A549 treated with dexamethasone at 1 μM for 4 hours (cell line): ENCODE data around the gene LRRC37A2. TPM values are rescaled to one million over a fixed set of nuclear protein-coding genes. Genes with fewer than 3 reads are reported as not detected.

Experiments
- total RNA-seq: library from RNA; stranded (reverse); fragments of 200-300 nt; extraction: Qiagen RNA extraction; gene quantifications from 5 replicates; pipeline ENCODE4 v1.2.3, GENCODE V29; 2022

Gene LRRC37A2
- total RNA-seq: 3.6 to 5.0 TPM (median 4.4 TPM) in 5 replicates

DNA sequence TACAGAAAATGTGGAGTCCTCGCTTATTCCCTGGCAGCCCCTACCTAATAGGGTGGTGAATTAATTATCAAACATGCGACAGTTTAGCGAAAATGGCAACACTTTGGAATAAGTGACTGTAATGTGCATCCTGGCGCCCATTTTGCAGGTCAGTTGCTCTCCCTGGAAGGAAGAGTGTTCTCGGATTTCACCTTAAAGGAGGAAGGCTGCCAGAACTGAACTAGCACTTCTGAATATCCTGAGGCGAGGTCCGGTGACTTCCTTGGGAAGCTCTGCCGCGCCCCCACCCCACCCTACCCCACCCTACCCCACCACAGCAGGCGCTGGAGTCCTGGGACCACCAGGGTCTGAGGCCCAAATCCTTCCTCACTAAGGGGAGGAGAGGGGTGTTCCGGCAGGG is at the start of gene LRRC37A2:
TSS of gene LRRC37A2 (plus strand) at position 301 of the 400 bp plus-strand sequence. CDS start 245 bp downstream, outside the sequence.

DNA sequence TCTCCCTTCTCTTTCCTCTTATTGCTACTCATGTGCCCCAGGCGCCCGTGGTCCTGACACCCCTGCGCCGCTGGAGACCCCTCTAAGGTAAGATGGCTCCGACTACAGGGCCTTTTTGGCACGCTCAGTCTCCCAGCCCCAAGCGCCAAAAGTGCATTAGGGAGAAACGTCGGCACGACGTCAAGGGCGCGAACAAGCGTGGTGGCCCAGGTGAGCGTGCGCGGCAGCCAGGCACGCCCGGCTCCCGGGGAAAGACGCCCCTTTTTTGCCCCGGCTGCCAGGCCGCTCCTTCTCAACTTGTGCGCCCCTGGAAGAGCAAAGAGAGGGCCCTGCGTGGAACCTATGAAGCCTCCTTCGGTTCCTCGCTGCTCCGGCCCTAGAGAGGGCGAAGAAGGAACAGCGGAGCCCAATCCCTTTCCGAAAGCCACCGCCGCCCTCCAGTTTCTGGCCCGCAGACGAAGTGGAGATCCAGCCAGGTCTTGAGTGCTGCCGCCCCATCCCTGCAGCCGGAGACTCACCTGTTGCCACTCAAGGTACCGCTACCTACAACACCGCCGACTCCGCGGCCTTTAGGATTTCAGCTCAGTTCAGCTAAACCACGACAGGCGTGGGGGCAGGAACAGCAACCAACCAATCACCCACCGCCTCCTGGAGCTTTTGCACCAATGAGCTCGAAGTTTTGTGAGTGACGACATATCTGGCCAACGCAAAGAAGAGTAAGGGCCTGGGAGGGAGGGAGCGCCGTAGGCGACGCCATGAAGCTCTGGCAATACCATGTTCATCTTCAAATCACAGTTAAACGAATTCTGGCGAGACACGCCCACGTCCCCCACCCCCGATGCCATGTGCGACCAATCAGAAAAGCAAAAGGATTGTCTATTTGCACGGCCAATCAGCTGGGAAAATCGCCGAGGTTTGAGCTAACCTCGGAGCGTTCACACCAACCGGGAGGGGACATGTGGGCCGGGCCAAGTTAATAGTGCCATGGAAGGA is 67.1 kb downstream of the LRRC37A2 start, which contains the start of gene ARL17A:
TSS of gene ARL17A (minus strand) at position 609 of the 993 bp plus-strand sequence. CDS start 3,369 bp downstream, outside the sequence.

DNA sequence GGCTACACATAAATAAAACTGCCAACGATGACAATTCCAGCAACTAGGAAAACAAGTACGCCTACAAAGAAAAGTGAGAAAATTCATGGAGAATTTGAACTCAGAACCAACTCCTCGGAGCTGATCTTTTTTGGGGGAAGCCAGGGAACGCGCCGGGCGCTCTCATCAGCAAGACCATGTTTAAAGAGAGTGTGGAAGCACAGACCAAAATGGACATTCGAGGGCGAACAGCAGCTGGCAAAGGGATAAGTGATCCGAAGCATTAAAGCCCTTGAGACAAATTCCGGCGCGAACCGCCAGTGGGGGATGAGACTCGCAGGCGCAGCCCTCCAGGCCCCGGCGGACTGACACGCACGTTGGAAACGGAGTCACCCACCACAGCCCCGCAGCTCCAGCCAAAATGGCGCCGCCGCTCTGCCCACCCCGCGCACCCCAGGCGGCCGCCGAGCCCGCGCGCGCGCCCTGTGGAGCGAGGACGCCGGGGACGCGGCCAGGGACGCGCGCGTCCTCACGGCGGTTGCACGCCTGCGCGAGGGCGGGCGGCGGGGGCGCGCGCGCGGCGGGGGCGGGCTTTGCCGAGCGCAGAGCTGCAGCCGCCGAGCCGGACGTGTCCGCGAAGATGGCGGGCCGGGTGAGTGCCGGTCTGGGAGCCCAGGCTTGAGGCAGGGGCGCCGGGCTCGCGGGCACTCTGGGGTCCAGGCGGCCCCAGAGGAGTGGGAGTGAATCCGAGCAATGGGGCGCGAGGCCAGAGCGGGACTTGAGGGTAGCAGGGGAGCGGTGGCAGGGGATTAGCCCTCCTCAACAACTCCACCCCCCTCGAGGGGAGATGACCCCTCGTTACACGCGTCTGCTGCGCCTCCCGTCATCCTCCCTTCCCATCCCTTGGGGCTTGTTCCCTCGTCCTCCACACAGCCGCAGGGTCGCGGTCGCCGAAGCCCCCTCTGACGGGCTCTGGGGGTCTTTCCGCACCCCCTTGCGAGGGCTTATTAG is 78.2 kb downstream of the LRRC37A2 start, which contains the start of gene NSF:
TSS of gene NSF (plus strand) at position 513 of the 990 bp plus-strand sequence. CDS start at position 620, 107 bp downstream.

Other genes starting within 250 kb of the LRRC37A2 start
- gene LRRC37A, start 217.3 kb upstream of the LRRC37A2 start, total RNA-seq: 0.86 to 1.6 TPM (median 1.1 TPM) in 5 replicates
- 5.4 to 6.7 TPM (median 6.0 TPM) in 5 replicates for gene ARL17B, start 150.7 kb upstream of the LRRC37A2 start, total RNA-seq
- 2.5 to 5.3 TPM (median 3.6 TPM) in 5 replicates for gene ARL17A, start 67.2 kb downstream of the LRRC37A2 start, total RNA-seq
- 17.2 to 22.0 TPM (median 21.0 TPM) in 5 replicates for gene NSF, start 78.2 kb downstream of the LRRC37A2 start, total RNA-seq